Urinary bladder (tissue), 4 donors: Measurements from ENCODE around the gene ASS1. TPM values are rescaled to one million over a fixed set of nuclear protein-coding genes. Genes with fewer than 3 reads are reported as not detected.

Experiments used
- DNase-seq: peaks from one replicate; pipeline ENCODE4 v3.0.0-alpha.2; 2015; ENCODE audit errors: extremely low spot score
- H3K27ac ChIP-seq: one replicate; pipeline ENCODE4 v1.5.1; 2013; ENCODE audit warnings: low read depth, mild to moderate bottlenecking, moderate library complexity
- H3K36me3 ChIP-seq: one replicate; pipeline ENCODE4 v1.6.1; 2013; ENCODE audit warnings: mild to moderate bottlenecking, moderate library complexity; ENCODE audit not compliant: insufficient read depth
- H3K4me1 ChIP-seq: one replicate; pipeline ENCODE4 v1.6.1; 2013; ENCODE audit warnings: mild to moderate bottlenecking, moderate library complexity; ENCODE audit not compliant: insufficient read depth
- H3K4me3 ChIP-seq: one replicate; pipeline ENCODE4 v1.5.1; 2013; ENCODE audit warnings: low read depth, low read length
- WGBS: extraction: QIAGEN DNeasy Blood & Tissue Kit; methylation state at CpG from one replicate; pipeline ENCODE4 v1.1.7; 2013; 5-methylcytosine and 5-hydroxymethylcytosine counted together
- polyA plus RNA-seq: library from polyadenylated mRNA; stranded (reverse); fragments of 200-250 nt; gene quantifications from one replicate; pipeline ENCODE4 v1.2.3, GENCODE V29; 2013
- total RNA-seq: library from RNA; depleted of rRNA; stranded (reverse); fragments of >200 nt; gene quantifications from one replicate; pipeline ENCODE4 v1.2.3, GENCODE V29; 2014
- donor health status: healthy with polysubstance abuse.
- donor health status: healthy.

The ASS1 gene
- total and polyA plus RNA-seq, 2 donors: 59.5 to 115 TPM

DNA sequence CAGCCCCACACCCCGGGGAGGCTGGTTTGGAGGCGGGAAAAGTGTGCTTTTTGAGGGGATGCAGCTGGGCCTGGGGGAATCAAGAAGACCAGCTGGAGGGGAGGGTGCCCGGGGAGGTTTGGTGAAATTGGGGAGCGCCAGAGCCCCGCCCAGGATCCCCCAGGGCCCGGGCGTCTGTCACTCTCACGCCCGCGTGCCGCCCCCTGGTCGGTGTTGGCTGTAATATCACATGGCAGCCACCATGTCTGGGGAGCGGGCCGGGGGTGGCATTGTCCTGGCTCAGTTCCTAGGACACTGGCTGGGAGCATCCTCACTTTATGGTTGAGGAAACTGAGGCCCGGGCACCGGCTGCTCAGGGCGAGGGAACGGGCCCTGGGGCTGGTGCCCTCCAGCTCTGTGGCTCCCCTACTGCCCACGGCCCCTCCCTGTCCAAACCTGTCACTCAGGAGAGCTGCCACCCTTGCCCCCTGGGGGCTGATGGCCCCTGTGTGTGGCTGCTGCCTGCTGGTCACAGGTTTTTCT lies 27.5 kb downstream of the ASS1 start:
- no peak for DNase-seq
- H3K27ac ChIP-seq: no peak overlapping the region
- H3K4me3 ChIP-seq: no peak overlapping the region
- H3K36me3 ChIP-seq: no peaks in the 10 kb centered on the region
- WGBS: 83% methylated on average over 19 of the region's 19 CpGs
- no peaks in the 10 kb centered on the region for H3K4me1 ChIP-seq

DNA sequence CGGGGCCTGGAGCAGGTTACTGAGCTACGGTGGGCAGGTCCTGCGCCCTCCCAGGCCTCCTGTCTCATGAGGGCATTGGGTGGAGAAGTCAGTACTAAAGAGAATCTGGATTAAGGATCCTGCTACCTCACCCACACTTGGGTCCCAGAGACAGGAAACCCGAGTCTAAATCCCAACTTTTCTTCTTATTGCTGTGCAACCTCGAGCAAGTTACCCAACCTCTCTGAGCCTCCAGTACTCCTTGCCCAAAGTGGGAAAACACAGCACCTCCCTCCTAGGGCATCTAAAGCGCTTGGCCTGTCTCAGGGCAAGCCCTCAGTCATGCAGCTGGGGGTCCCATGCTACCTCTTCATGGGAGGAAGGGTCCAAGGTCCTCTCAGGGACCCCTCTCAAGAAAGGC lies 28.2 kb downstream of the ASS1 start:
- WGBS: 95% methylated on average over 6 of the region's 6 CpGs
- no peak overlapping the region for H3K27ac ChIP-seq
- no peak overlapping the region for H3K4me3 ChIP-seq
- no peaks in the 10 kb centered on the region for H3K36me3 ChIP-seq
- no peak for DNase-seq
- no peaks in the 10 kb centered on the region for H3K4me1 ChIP-seq

DNA sequence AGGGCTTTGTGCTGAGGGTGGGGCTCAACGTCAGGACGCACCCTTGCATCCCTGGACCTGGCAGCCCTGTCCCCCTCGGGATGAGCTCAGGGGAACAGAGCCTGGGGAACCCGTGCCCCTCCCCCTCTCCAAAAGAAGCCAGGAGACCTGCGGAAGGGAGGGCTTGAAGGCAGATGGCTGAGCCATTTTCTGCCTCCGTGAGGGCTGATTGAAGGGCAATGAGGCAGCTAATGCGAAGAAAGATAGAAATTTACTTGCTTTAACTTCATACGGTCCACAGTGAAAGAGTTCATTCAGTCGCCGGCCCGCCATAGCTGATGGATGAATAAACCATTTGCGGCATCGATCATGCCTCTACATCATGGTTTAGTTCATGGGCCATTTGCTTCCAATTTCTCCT lies 28.8 kb downstream of the ASS1 start:
- WGBS: 69% methylated on average over 13 of the region's 13 CpGs

DNA sequence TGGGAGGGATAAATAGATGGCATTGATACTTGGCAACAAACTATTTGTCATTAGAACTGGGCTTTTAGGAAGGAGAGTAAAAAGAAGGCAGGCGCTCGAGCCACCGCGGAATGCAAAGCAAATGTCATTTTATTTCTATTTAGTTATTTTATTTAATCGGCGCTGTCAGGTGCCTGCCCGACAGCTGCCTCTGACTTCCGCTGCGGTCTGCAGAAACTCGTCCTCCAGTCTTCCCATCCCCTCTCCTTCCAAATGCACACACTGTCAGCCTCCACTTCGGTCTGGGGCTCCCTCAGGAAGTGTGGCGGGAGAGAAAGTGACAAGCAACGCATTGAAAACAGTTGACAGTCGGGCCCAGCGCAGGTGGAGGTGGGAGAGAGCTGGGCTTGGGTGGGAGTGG lies 29.3 kb downstream of the ASS1 start:
- no peak overlapping the region for H3K27ac ChIP-seq
- no peaks in the 10 kb centered on the region for H3K36me3 ChIP-seq
- H3K4me3 ChIP-seq: no peak overlapping the region
- no peak for DNase-seq
- H3K4me1 ChIP-seq: no peaks in the 10 kb centered on the region
- 65% methylated on average over 15 of the region's 15 CpGs for WGBS

More for the DNA sequence above, 28.8 kb downstream of the ASS1 start:
- Histone ChIP-seq H3K27ac (no peak overlapping the region), H3K36me3 (no peaks in the 10 kb centered on the region), H3K4me1 (no peaks in the 10 kb centered on the region), H3K4me3 (no peak overlapping the region)
- DNase-seq: no peak

DNA sequence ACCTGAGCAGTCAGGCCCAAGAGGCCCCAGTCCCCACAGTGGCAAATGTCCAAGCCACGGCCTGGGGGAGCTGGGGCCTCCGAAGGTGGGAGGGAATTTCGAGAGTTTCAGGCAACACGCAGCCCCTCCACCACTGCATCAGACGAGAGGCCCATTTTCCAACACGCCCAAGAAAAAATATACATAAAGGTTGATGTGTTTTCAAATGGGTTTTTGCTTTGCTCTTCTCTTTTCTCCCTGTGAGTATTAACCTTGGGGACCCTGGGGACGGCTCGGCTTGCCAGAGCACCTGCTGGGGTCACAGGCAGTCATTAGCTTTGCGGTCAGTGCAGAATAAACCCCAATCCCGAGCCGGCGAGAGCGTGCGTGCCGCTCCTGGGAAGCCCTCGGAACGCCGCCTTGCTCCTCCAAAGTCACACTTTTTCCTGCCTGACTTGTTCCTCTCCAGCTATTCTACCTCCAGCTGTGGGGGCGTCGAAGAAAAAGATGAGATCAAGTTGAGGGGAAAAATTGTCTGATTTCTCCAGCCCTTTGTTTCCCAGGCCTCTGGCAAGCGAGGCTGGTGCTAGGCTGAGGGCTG lies 31.5 kb downstream of the ASS1 start:
- H3K27ac ChIP-seq: no peak overlapping the region
- H3K36me3 ChIP-seq: no peaks in the 10 kb centered on the region
- WGBS: 85% methylated on average over 21 of the region's 21 CpGs
- H3K4me3 ChIP-seq: no peak overlapping the region
- no peaks in the 10 kb centered on the region for H3K4me1 ChIP-seq
- DNase-seq: no peak

DNA sequence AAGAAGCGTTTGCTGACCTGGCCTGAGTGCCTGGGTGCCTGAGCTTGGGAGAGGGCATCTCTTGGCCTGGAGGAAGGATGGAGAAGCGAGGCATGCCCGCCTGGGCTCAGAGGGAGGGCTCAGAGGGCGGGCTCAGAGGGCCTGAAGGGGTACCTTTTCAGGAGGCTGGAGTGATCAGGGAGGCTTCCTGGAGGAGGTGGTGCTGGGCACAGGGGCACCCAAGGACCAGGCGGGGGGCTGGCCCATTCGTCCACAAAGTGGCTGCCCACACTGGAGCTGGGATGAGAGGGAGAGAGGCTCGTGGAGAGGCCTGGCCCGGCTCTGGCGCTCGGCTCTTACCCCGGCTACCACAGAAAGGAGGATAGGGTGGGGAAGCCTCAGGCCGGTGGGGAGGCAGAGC lies 32.8 kb downstream of the ASS1 start:
- H3K27ac ChIP-seq: no peak overlapping the region
- no peak for DNase-seq
- peaks cover 2% of the 10 kb centered on the region for H3K36me3 ChIP-seq
- 93% methylated on average over 12 of the region's 12 CpGs for WGBS
- H3K4me3 ChIP-seq: no peak overlapping the region
- H3K4me1 ChIP-seq: no peaks in the 10 kb centered on the region

- H3K4me1 ChIP-seq: no peaks in the 10 kb centered on the region
- H3K27ac ChIP-seq: no peak overlapping the region
- H3K36me3 ChIP-seq: peaks cover 2% of the 10 kb centered on the region
- no peak for DNase-seq
- 88% methylated on average over 9 of the region's 9 CpGs for WGBS
- no peak overlapping the region for H3K4me3 ChIP-seq
Measured at GRCh38 chr9:130478152-130478551, 33.4 kb downstream of the ASS1 start.

- DNase-seq: no peak
- Histone ChIP-seq H3K4me1 (no peaks in the 10 kb centered on the region), H3K27ac (no peak overlapping the region), H3K4me3 (no peak overlapping the region), H3K36me3 (peaks cover 2% of the 10 kb centered on the region)
- 82% methylated on average over 35 of the region's 35 CpGs for WGBS
Measured at GRCh38 chr9:130478736-130479575, 34.2 kb downstream of the ASS1 start.

GRCh38 chr9:130479587-130479986 lies 34.8 kb downstream of the ASS1 start:
- no peak overlapping the region for H3K27ac ChIP-seq
- 88% methylated on average over 19 of the region's 19 CpGs for WGBS
- H3K4me3 ChIP-seq: no peak overlapping the region
- no peak for DNase-seq
- H3K4me1 ChIP-seq: no peaks in the 10 kb centered on the region
- H3K36me3 ChIP-seq: peaks cover 2% of the 10 kb centered on the region

DNA sequence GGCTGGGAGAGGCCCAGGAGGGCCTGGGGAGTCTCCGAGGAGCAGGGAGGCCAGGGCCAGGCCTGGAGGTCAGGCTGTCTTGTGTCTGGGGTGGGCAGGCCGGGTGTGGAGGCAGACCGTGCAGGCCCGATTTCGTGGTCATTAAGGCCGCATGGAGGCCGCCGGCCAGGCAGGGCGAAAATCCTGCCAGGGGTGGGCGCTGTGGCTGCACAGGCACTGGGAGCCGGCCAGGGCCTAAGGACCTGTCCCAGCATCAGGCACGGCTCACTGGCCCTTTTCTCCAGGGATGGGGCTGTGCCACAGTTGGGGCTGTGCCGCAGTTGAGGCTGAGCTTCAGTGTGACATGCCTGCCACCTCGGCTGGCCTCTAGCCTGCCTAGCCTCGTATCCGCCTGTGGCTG lies 35.9 kb downstream of the ASS1 start:
- 80% methylated on average over 16 of the region's 16 CpGs for WGBS
- no peak for DNase-seq
- H3K4me1 ChIP-seq: no peaks in the 10 kb centered on the region
- H3K36me3 ChIP-seq: peaks cover 2% of the 10 kb centered on the region
- no peak overlapping the region for H3K27ac ChIP-seq
- no peak overlapping the region for H3K4me3 ChIP-seq

DNA sequence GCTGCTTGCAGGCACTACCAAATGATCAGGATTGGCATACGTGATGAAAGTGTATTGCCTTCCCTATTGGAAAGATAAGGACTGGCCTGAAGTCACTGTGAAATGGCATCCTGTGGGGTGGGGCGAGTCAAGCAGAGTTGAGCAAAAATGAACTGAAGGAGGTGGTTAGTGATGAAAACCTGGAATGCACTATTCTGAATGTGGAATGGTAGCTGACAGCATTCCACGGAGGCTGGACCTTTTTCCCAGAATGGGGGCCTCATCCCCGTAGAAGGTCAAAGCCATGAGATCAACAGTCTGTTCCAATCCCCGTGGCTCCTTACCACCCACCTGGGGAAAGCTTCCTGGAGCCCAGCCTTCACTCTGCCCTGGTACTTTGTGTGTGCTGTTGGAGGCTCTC lies 37.7 kb downstream of the ASS1 start:
- WGBS: 63% methylated on average over 5 of the region's 5 CpGs
- DNase-seq: no peak
- Histone ChIP-seq H3K36me3 (peaks cover 2% of the 10 kb centered on the region), H3K27ac (no peak overlapping the region), H3K4me3 (no peak overlapping the region), H3K4me1 (no peaks in the 10 kb centered on the region)

GRCh38 chr9:130483371-130483971 lies 38.7 kb downstream of the ASS1 start:
- Histone ChIP-seq H3K4me1 (no peaks in the 10 kb centered on the region), H3K4me3 (no peak overlapping the region), H3K36me3 (peaks cover 2% of the 10 kb centered on the region), H3K27ac (no peak overlapping the region)
- DNase-seq: peak; percentile 40
- WGBS: 66% methylated on average over 16 of the region's 16 CpGs

DNA sequence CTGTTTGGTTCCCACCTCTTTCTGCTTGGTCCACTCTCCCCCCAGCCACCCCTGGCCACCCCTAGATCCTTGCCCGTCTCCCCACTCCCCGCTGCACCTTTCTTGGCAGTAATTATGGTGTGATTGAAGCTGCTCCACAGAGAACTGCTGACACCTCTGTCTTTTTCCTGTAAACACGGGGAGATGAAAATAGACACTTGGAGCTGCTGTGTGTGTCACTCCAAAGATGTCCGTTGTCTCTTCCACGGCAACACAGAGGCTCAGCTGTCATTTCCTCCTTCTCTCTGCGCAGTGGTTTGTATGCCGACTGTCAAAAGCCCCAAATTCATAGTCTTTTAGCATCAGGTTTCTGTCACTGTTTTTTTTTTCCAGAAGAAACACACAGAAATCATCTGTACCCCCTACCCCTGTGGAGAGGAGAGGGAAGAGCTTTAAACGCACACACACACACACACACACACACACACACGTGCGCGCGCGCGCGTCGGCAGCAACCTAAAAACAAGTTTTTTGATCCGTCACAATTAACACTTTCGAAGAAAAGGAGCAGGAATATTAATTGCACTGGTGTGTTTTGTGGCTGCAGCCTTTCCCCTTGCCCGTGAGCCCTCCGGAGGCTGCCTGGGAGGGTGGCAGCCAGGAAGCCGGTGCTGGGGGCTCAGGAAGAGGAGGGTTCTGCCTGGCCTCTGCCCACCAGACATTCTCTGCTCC lies 39.8 kb downstream of the ASS1 start:
- no peak for DNase-seq
- Histone ChIP-seq H3K4me1 (no peaks in the 10 kb centered on the region), H3K36me3 (peaks cover 2% of the 10 kb centered on the region), H3K27ac (no peak overlapping the region), H3K4me3 (no peak overlapping the region)
- 86% methylated on average over 21 of the region's 21 CpGs for WGBS
